ENCODE data around the gene SLC7A8.

Gene SLC7A8

GRCh38 chr14:23148591-23149249, 34.7 kb downstream of the SLC7A8 start:
- no peak overlapping the region for H3K4me3 ChIP-seq (ENCODE audit: low read length)
- TF ChIP-seq, protein P1, sequence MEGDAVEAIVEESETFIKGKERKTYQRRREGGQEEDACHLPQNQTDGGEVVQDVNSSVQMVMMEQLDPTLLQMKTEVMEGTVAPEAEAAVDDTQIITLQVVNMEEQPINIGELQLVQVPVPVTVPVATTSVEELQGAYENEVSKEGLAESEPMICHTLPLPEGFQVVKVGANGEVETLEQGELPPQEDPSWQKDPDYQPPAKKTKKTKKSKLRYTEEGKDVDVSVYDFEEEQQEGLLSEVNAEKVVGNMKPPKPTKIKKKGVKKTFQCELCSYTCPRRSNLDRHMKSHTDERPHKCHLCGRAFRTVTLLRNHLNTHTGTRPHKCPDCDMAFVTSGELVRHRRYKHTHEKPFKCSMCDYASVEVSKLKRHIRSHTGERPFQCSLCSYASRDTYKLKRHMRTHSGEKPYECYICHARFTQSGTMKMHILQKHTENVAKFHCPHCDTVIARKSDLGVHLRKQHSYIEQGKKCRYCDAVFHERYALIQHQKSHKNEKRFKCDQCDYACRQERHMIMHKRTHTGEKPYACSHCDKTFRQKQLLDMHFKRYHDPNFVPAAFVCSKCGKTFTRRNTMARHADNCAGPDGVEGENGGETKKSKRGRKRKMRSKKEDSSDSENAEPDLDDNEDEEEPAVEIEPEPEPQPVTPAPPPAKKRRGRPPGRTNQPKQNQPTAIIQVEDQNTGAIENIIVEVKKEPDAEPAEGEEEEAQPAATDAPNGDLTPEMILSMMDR (conservative IDR thresholded peaks at IDR 0.05; ENCODE audit: low read depth, low read length) = no peak
- DNase-seq (ENCODE audit: low read depth) = no peak

DNA sequence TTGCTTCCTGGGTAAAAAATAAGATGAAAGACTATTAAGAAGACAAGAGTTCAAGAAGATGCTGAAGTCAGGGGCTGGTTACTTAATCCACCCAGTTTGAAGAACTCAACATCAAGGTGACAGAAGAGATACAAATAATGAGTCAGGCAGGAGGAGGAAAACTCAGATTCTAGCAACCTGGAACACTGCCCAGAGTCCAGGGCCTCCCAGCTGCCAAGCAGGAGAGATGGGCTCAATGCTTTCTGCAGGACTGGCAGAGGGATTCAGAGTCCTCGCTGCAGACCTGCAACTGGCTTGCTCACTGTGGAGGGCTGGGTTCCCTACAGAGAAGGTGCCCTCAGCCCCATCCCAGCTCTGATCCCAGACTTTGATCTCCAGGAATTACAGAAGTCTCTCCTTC, 35.8 kb downstream of the SLC7A8 start:
- TF ChIP-seq, protein P1 (conservative IDR thresholded peaks at IDR 0.05; ENCODE audit: low read depth, low read length) = no peak
- H3K4me3 ChIP-seq (ENCODE audit: low read length) = no peak overlapping the region
- peak; percentile 52 for DNase-seq (ENCODE audit: low read depth)

DNA sequence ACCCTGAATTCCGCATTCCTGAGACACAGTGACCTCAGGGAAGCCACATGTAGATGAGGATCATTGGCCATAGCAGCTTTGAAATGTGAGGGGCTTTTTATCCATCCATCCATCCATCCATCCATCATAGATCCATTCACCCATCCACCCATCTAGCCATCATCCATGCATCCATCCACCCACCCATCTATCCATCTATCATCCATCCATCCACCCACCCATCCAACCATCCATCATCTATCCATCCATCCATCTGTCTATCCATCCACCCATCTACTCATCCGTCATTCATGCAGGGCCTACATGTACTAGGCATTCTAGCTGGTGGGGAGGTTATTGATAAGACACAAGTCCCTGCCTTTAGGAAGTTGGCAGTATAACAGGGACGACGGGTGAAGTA, 36.5 kb downstream of the SLC7A8 start:
- TF ChIP-seq, protein P1 (conservative IDR thresholded peaks at IDR 0.05; ENCODE audit: low read depth, low read length) = no peak
- no peak for DNase-seq (ENCODE audit: low read depth)
- H3K4me3 ChIP-seq (ENCODE audit: low read length) = no peak overlapping the region

- H3K4me3 ChIP-seq (ENCODE audit: low read length) = no peak overlapping the region
- TF ChIP-seq, protein P1 (conservative IDR thresholded peaks at IDR 0.05; ENCODE audit: low read depth, low read length) = no peak
- DNase-seq (ENCODE audit: low read depth) = peak; percentile 65
These were observed 37.0 kb downstream of the SLC7A8 start for GRCh38 chr14:23146351-23146910.

DNA sequence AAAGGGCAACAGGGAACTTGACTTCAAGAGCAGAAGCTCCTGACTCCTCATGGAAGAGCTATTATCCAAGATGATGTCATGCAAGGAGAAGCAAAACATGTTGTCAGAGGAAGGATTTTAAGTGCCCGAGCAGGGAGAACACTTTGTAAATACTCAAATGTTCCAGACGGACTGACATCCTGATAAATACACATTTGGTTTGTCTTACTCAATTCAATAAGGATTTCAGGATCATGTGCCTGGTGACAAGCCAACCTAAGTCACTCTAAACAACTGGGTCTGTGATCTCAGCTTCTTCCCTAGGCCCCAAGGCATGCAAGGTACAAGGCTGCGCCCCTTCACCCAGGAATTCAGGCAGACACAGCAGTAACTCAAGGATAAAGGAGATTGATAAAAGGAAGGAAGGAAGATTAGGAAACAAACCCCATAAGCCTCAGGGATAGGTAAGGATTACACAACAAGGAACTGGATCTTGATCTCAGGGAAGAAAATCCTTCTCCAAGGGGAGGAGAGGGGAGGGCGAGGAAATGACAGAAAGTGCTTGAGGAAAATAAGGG, 37.6 kb downstream of the SLC7A8 start:
- peak; percentile 78 for DNase-seq (ENCODE audit: low read depth)
- TF ChIP-seq, protein P1 (conservative IDR thresholded peaks at IDR 0.05; ENCODE audit: low read depth, low read length) = no peak
- H3K4me3 ChIP-seq (ENCODE audit: low read length) = no peak overlapping the region

DNA sequence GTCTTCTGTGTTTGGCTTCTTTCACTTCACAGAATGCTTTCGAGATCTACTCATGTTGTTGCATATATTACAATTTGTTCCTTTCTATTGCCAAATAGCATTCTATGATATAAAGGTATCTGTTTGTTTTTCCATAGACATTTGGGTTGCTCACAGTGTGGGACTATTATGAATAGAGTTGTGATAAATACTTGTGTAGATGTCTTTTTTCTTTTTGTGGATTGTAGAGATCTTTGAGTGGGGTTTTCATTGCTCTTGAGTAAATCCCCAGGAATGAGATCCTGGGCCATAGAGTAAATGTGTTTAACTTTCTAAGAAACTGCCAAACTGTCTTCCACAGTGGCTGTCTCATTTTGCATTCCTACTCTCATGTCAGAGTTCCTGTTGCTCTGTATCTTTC, 39.5 kb downstream of the SLC7A8 start:
- DNase-seq (ENCODE audit: low read depth) = no peak

More for the DNA sequence above, 39.5 kb downstream of the SLC7A8 start:
- TF ChIP-seq, protein P1 (conservative IDR thresholded peaks at IDR 0.05; ENCODE audit: low read depth, low read length) = no peak
- H3K4me3 ChIP-seq (ENCODE audit: low read length) = no peak overlapping the region
